CD14-positive monocyte (primary cell): ENCODE results near the gene RAB12. TPM values are rescaled to one million over a fixed set of nuclear protein-coding genes. Genes with fewer than 3 reads are reported as not detected.

ENCODE experiments used
- DNase-seq, 3 donors: peaks; one replicate each; pipeline ENCODE4 v3.0.0-alpha.2; 2011 to 2022
- H2AFZ ChIP-seq: 2 replicates; pipeline ENCODE4 v1.6.0; 2012; ENCODE audit warnings: mild to moderate bottlenecking, low read depth, low read length, inconsistent platforms; ENCODE audit not compliant: insufficient read depth, poor library complexity, severe bottlenecking
- H3K27ac ChIP-seq, 2 donors: 1 replicate in 1 of 2; 2 replicates in 1 of 2; pipeline ENCODE4 v1.5.1; 2012 to 2013; ENCODE audit warnings: low read length in 2 of 2, control low read depth in 1 of 2, inconsistent platforms in 1 of 2, low read depth in 1 of 2, mild to moderate bottlenecking in 1 of 2
- H3K27me3 ChIP-seq, 2 donors: one replicate each; pipeline versions ENCODE4 v1.6.0 to v1.6.1; 2011 to 2013; ENCODE audit warnings: low read length in 2 of 2; ENCODE audit not compliant: control insufficient read depth in 2 of 2, insufficient read depth in 2 of 2
- H3K36me3 ChIP-seq, 2 donors: replicated peaks in 1 of 2; 1 replicate in 1 of 2; 2 replicates in 1 of 2; pipeline versions ENCODE4 v1.5.1 to v1.6.1; 2012 to 2013; ENCODE audit warnings: low read length in 2 of 2, control low read depth in 1 of 2, inconsistent platforms in 1 of 2, mild to moderate bottlenecking in 1 of 2; ENCODE audit not compliant: insufficient read depth in 2 of 2, control insufficient read depth in 1 of 2
- H3K4me1 ChIP-seq, 2 donors: 1 replicate in 1 of 2; 2 replicates in 1 of 2; pipeline versions ENCODE4 v1.5.1 to v1.6.1; 2012 to 2013; ENCODE audit warnings: low read length in 2 of 2, control low read depth in 1 of 2, inconsistent platforms in 1 of 2, mild to moderate bottlenecking in 1 of 2, moderate library complexity in 1 of 2; ENCODE audit not compliant: insufficient read depth in 2 of 2, control insufficient read depth in 1 of 2
- H3K4me2 ChIP-seq: replicated peaks from 2 replicates; pipeline ENCODE3; 2012; ENCODE audit warnings: low read length, moderate library complexity, mild to moderate bottlenecking; ENCODE audit not compliant: poor library complexity, severe bottlenecking; ENCODE audit errors: extremely low read depth
- H3K4me3 ChIP-seq, 3 experiments: fragments of 200-600 bp in 1 of 3; sonication (generic) in 1 of 3; replicated peaks in 1 of 3; 1 replicate in 2 of 3; 2 replicates in 1 of 3; pipeline ENCODE4 v1.5.1; 2011 to 2013; ENCODE audit warnings: low read length in 3 of 3, mild to moderate bottlenecking in 3 of 3, control low read depth in 2 of 3, low read depth in 2 of 3, inconsistent platforms in 1 of 3, moderate library complexity in 1 of 3
- H3K79me2 ChIP-seq: 2 replicates; pipeline ENCODE4 v1.6.0; 2012; ENCODE audit warnings: mild to moderate bottlenecking, control low read depth, inconsistent platforms, low read length, moderate library complexity; ENCODE audit not compliant: insufficient read depth
- H3K9ac ChIP-seq: 2 replicates; pipeline ENCODE4 v1.6.0; 2017; ENCODE audit warnings: low read length, mild to moderate bottlenecking; ENCODE audit not compliant: insufficient read depth, poor library complexity, severe bottlenecking
- H3K9me3 ChIP-seq, 2 donors: replicated peaks in 1 of 2; 1 replicate in 1 of 2; 2 replicates in 1 of 2; pipeline versions ENCODE4 v1.5.1 to v1.6.1; 2012 to 2013; ENCODE audit warnings: low read length in 2 of 2, control low read depth in 1 of 2; ENCODE audit not compliant: control insufficient read depth in 1 of 2, insufficient read depth in 1 of 2
- H4K20me1 ChIP-seq: 2 replicates; pipeline ENCODE4 v1.6.0; 2012; ENCODE audit warnings: mild to moderate bottlenecking, low read length, control low read depth, moderate library complexity; ENCODE audit not compliant: insufficient read depth
- H3K27ac Mint-ChIP-seq, 7 donors: one replicate each; pipeline ENCODE4 v1.8.0; 2020; ENCODE audit warnings: mild to moderate bottlenecking in 7 of 7, mixed read lengths in 7 of 7, moderate library complexity in 6 of 7, inconsistent platforms in 2 of 7
- H3K27me3 Mint-ChIP-seq, 3 donors: one replicate each; pipeline ENCODE4 v1.8.0; 2021 to 2022; ENCODE audit warnings: low read depth in 3 of 3, mild to moderate bottlenecking in 3 of 3, mixed read lengths in 3 of 3, moderate library complexity in 3 of 3, inconsistent platforms in 1 of 3
- H3K36me3 Mint-ChIP-seq, 2 donors: one replicate each; pipeline ENCODE4 v1.8.0; 2020; ENCODE audit warnings: mixed read lengths in 2 of 2, inconsistent platforms in 1 of 2, mild to moderate bottlenecking in 1 of 2
- H3K4me1 Mint-ChIP-seq: one replicate; pipeline ENCODE4 v1.8.0; 2020; ENCODE audit warnings: mild to moderate bottlenecking, mixed read lengths
- H3K4me3 Mint-ChIP-seq, 2 donors: one replicate each; pipeline ENCODE4 v1.8.0; 2020; ENCODE audit warnings: mild to moderate bottlenecking in 2 of 2, mixed read lengths in 2 of 2, moderate library complexity in 1 of 2
- H3K9me3 Mint-ChIP-seq, 7 donors: one replicate each; pipeline ENCODE4 v1.8.0; 2020 to 2022; ENCODE audit warnings: mixed read lengths in 7 of 7, mild to moderate bottlenecking in 6 of 7, moderate library complexity in 6 of 7, inconsistent platforms in 2 of 7
- CTCF ChIP-seq: fragments of 200-600 bp; IDR thresholded peaks from one replicate; pipeline ENCODE4 v1.8.0; 2022; ENCODE audit warnings: antibody characterized with exemption, mild to moderate bottlenecking
- WGBS: methylation state at CpG from one replicate; pipeline ENCODE4 v1.1.5; 2013; ENCODE audit warnings: missing lambda C conversion rate; ENCODE audit not compliant: insufficient coverage; 5-methylcytosine and 5-hydroxymethylcytosine counted together
- intact Hi-C, 2 donors: fragments of 100-400 bp; cut with micrococcal nuclease; formaldehyde crosslinking; loops; one replicate each; pipeline versions ENCODE4 v1.15.0 to v1.15.1; 2023
- polyA plus RNA-seq, 3 donors: library from polyadenylated mRNA; depleted of rRNA in 1 of 3; unstranded in 2 of 3; stranded (reverse) in 1 of 3; fragments of 300-500 nt in 2 of 3; fragments of >200 nt in 1 of 3; fragmentation: Illumina TruSeq in 2 of 3; gene quantifications; 1 replicate in 2 of 3; 2 replicates in 1 of 3; pipeline ENCODE4 v1.2.3, GENCODE V29; 2012 to 2021

RAB12 gene
- polyA plus RNA-seq, 3 donors: 0.15 to 22.1 (median 0.16) TPM

GRCh38 chr18:8635087-8635486 lies 25.9 kb downstream of the RAB12 start:
- no peaks in the 10 kb centered on the region for H3K27me3 ChIP-seq
- no peaks in the 10 kb centered on the region for H3K9me3 ChIP-seq
- no peaks in the 10 kb centered on the region for H3K4me1 ChIP-seq
- no peak overlapping the region for H3K4me2 ChIP-seq
- H2AFZ ChIP-seq: no peak overlapping the region
- peaks cover 86 to 99% of the 10 kb centered on the region in 2 donors for H3K36me3 ChIP-seq
- Mint-ChIP-seq H3K27ac (peak overlapping the region in 2 of 7 donors; percentile 41 to 72), H3K9me3 (no peaks in the 10 kb centered on the region), H3K27me3 (no peaks in the 10 kb centered on the region), H3K36me3 (peaks cover 78 to 95% of the 10 kb centered on the region in 2 donors), H3K4me1 (no peaks in the 10 kb centered on the region), H3K4me3 (no peak overlapping the region)
- H3K4me3 ChIP-seq: no peak overlapping the region
- H3K27ac ChIP-seq: no peak overlapping the region
- 100% methylated on average over 1 of the region's 3 CpGs for WGBS
- no peak for TF ChIP-seq CTCF
- no peak overlapping the region for H3K9ac ChIP-seq
- intact Hi-C loops: no loop called here
- peaks cover 28% of the 10 kb centered on the region for H3K79me2 ChIP-seq
- DNase-seq: no peak
- peaks cover 78% of the 10 kb centered on the region for H4K20me1 ChIP-seq

GRCh38 chr18:8639762-8640161 lies 30.5 kb downstream of the RAB12 start:
- no peak overlapping the region for H3K27ac ChIP-seq
- no peaks in the 10 kb centered on the region for H3K27me3 ChIP-seq
- H3K9me3 ChIP-seq: no peaks in the 10 kb centered on the region
- no peak for DNase-seq
- Mint-ChIP-seq H3K27me3 (peaks cover 0 to 2% (median 0%) of the 10 kb centered on the region in 3 donors), H3K4me3 (no peak overlapping the region), H3K9me3 (no peaks in the 10 kb centered on the region), H3K36me3 (peaks cover 59 to 61% of the 10 kb centered on the region in 2 donors), H3K4me1 (no peaks in the 10 kb centered on the region), H3K27ac (peak overlapping the region in 1 of 7 donors; percentile 34)
- H3K36me3 ChIP-seq: peaks cover 52 to 61% of the 10 kb centered on the region in 2 donors
- H3K4me2 ChIP-seq: no peak overlapping the region
- peaks cover 36% of the 10 kb centered on the region for H4K20me1 ChIP-seq
- H3K79me2 ChIP-seq: no peaks in the 10 kb centered on the region
- H2AFZ ChIP-seq: no peak overlapping the region
- WGBS: 100% methylated on average over 5 of the region's 11 CpGs
- no peak overlapping the region for H3K9ac ChIP-seq
- no peak overlapping the region for H3K4me3 ChIP-seq
- H3K4me1 ChIP-seq: no peaks in the 10 kb centered on the region
- no peak for TF ChIP-seq CTCF
- intact Hi-C loops: no loop called here
